HepG2 (cell line): ENCODE data around the gene SCAF8. TPM values are rescaled to one million over a fixed set of nuclear protein-coding genes. Genes with fewer than 3 reads are reported as not detected.
A peak's percentile ranks its signal among the peaks of the same experiment; 100 is the strongest.

Source experiments
- ATAC-seq: fragments of 200-7000 bp; cut with Tn5 transposase; 3 replicates; pipeline ENCODE4 v1.9.1; 2020; ENCODE audit warnings: mild to moderate bottlenecking, moderate library complexity
- BruUV-seq: library from RNA; stranded (reverse); fragments of 400-500 nt; replicated peaks from 2 replicates; lab custom pipeline; 2021; lab: Mats Ljungman, UMichigan
- CTCF ChIA-PET: fragments of 300-600 bp; formaldehyde crosslinking; extraction: SDS; loops from one replicate; lab custom pipeline; 2021; ENCODE audit warnings: low total read pairs, inconsistent platforms, low intra/inter-chr PET ratio; lab: Yijun Ruan, JAX
- POLR2A ChIA-PET: fragments of 350-600 bp; sonication (Branson Sonifier 250); formaldehyde crosslinking; loops from one replicate; lab custom pipeline; 2020; ENCODE audit warnings: antibody characterized with exemption, inconsistent platforms; lab: Yijun Ruan, JAX
- DNase-seq: peaks from one replicate; pipeline ENCODE4 v3.0.0-alpha.2; 2015; ENCODE audit warnings: low spot score
- FAIRE-seq: peaks from 3 replicates; lab custom pipeline; 2011; peaks lifted over from hg19 to GRCh38; lab: Jason Lieb, UNC
- H2AFZ ChIP-seq: one replicate; pipeline ENCODE4 v1.6.1; 2011; ENCODE audit warnings: low read length, inconsistent platforms
- H3K27ac ChIP-seq: fragments of 300-600 bp; 3 replicates; pipeline ENCODE4 v1.8.0; 2011; ENCODE audit warnings: mixed run types, mild to moderate bottlenecking, mixed read lengths, low read length, inconsistent platforms; ENCODE audit not compliant: insufficient read depth; ENCODE audit errors: extremely low read length
- H3K27me3 ChIP-seq, 2 experiments: fragments of 200-600 bp in 1 of 2; 2 replicates in 1 of 2; 3 replicates in 1 of 2; pipeline versions ENCODE4 v1.6.0 to v1.8.0; 2011; ENCODE audit warnings: low read length in 2 of 2, mild to moderate bottlenecking in 2 of 2, moderate library complexity in 2 of 2, inconsistent platforms in 1 of 2; ENCODE audit not compliant: insufficient read depth in 2 of 2, control insufficient read depth in 1 of 2
- H3K36me3 ChIP-seq, 2 experiments: fragments of 200-600 bp in 1 of 2; replicated peaks in 1 of 2; 2 replicates in 1 of 2; 3 replicates in 1 of 2; pipeline versions ENCODE4 v1.5.1 to v1.8.0; 2011; ENCODE audit warnings: low read length in 2 of 2, inconsistent platforms in 1 of 2; ENCODE audit not compliant: insufficient read depth in 2 of 2, control insufficient read depth in 1 of 2
- H3K4me1 ChIP-seq: 2 replicates; pipeline ENCODE4 v1.5.1; 2012; ENCODE audit warnings: low read length, inconsistent platforms; ENCODE audit not compliant: insufficient read depth
- H3K4me2 ChIP-seq: 2 replicates; pipeline ENCODE4 v1.6.0; 2011; ENCODE audit warnings: low read depth, low read length, inconsistent platforms
- H3K4me3 ChIP-seq, 3 experiments: fragments of 200-600 bp in 1 of 3; sonication (generic), shearing (Covaris generic) in 1 of 3; replicated peaks in 1 of 3; 2 replicates each; pipeline ENCODE4 v1.5.1; 2011 to 2016; ENCODE audit warnings: low read length in 3 of 3, inconsistent platforms in 2 of 3, low read depth in 2 of 3, mild to moderate bottlenecking in 2 of 3, control low read depth in 1 of 3, mixed read lengths in 1 of 3; ENCODE audit not compliant: insufficient read depth in 1 of 3
- H3K79me2 ChIP-seq: one replicate; pipeline ENCODE4 v1.6.1; 2011; ENCODE audit warnings: low read length, inconsistent platforms; ENCODE audit not compliant: insufficient read depth
- H3K9ac ChIP-seq: 2 replicates; pipeline ENCODE4 v1.6.0; 2011; ENCODE audit warnings: mild to moderate bottlenecking, low read depth, low read length, inconsistent platforms; ENCODE audit not compliant: insufficient read depth
- H3K9me3 ChIP-seq: 2 replicates; pipeline ENCODE4 v1.5.1; 2012; ENCODE audit warnings: mild to moderate bottlenecking, low read length
- H4K20me1 ChIP-seq: 2 replicates; pipeline ENCODE4 v1.6.0; 2011; ENCODE audit warnings: inconsistent platforms, mild to moderate bottlenecking, low read length, moderate library complexity; ENCODE audit not compliant: insufficient read depth
- ARNT ChIP-seq: fragments of 450-650 bp; IDR thresholded peaks from 2 replicates; pipeline ENCODE4 v1.6.1; 2017
- FOXK2 ChIP-seq: fragments of 450-650 bp; IDR thresholded peaks from 2 replicates; pipeline ENCODE4 v1.6.1; 2016
- GMEB1 ChIP-seq: sonication (generic); formaldehyde crosslinking; IDR thresholded peaks from 2 replicates; pipeline ENCODE4 v1.5.1; 2020; ENCODE audit warnings: missing genetic modification reagents, mild to moderate bottlenecking, borderline replicate concordance
- JARID2 ChIP-seq: sonication (generic); formaldehyde crosslinking; IDR thresholded peaks from 2 replicates; pipeline ENCODE4 v1.8.1; 2023; ENCODE audit warnings: missing genetic modification reagents, inconsistent platforms; ENCODE audit not compliant: insufficient replicate concordance
- ZBTB10 ChIP-seq: sonication (generic); formaldehyde crosslinking; IDR thresholded peaks from 2 replicates; pipeline ENCODE4 v1.4.0; 2020; ENCODE audit warnings: missing genetic modification reagents, borderline replicate concordance
- ZEB1 ChIP-seq: IDR thresholded peaks from 2 replicates; pipeline ENCODE4 v1.6.1; 2012; ENCODE audit warnings: mild to moderate bottlenecking, low read depth, inconsistent platforms; ENCODE audit not compliant: insufficient replicate concordance
- ZNF317 ChIP-seq: sonication (generic); formaldehyde crosslinking; IDR thresholded peaks from 2 replicates; pipeline ENCODE4 v1.5.0; 2020; ENCODE audit warnings: mild to moderate bottlenecking, missing genetic modification reagents
- ZNF501 ChIP-seq: sonication (generic); formaldehyde crosslinking; IDR thresholded peaks from 2 replicates; pipeline ENCODE4 v1.5.1; 2020; ENCODE audit warnings: mild to moderate bottlenecking, moderate library complexity, missing genetic modification reagents
- ZNF564 ChIP-seq: sonication (generic); formaldehyde crosslinking; IDR thresholded peaks from 2 replicates; pipeline ENCODE4 v1.8.1; 2023; ENCODE audit warnings: mild to moderate bottlenecking, missing genetic modification reagents
- WGBS: methylation state at CpG from one replicate; pipeline ENCODE4 v1.1.6; 2017; ENCODE audit warnings: low lambda C conversion rate; 5-methylcytosine and 5-hydroxymethylcytosine counted together
- in situ Hi-C: cut with HindIII; loops from 2 replicates; pipeline ENCODE4 v1.10.0; 2017; ENCODE audit warnings: low pct_unique_long_range_greater_than_20kb; ENCODE audit not compliant: extremely low pct_ligation_motif_present
- intact Hi-C: fragments of 100-400 bp; cut with micrococcal nuclease; formaldehyde crosslinking; loops from one replicate; pipeline ENCODE4 v1.10.0; 2022; ENCODE audit not compliant: unreplicated experiment
- polyA plus RNA-seq, 8 experiments: library from polyadenylated mRNA; depleted of rRNA in 3 of 8; stranded (reverse) in 7 of 8; unstranded in 1 of 8; fragments of >200 nt; fragmentation: Illumina TruSeq in 4 of 8; extraction: Trizol in 4 of 8; gene quantifications; 2 replicates each; pipeline versions ENCODE4 v1.2.1 to v1.2.3, GENCODE V29; 2011 to 2016; ENCODE audit warnings: low read depth in 4 of 8, missing spikeins in 1 of 8, mixed read lengths in 1 of 8; ENCODE audit not compliant: insufficient read depth in 1 of 8
- total RNA-seq, 5 experiments: library from RNA; depleted of rRNA; stranded (reverse); fragments of >200 nt; fragmentation: Illumina TruSeq; extraction: Trizol; gene quantifications; 2 replicates each; pipeline ENCODE4 v1.2.3, GENCODE V29; 2016; ENCODE audit warnings: low read depth in 1 of 5
- TF ChIP-seq, protein P1 (sequence below): IDR thresholded peaks from 2 replicates; pipeline ENCODE4 v1.6.1; 2016; ENCODE audit warnings: low read depth

Gene SCAF8
- total and polyA plus RNA-seq, 2 of the 13 experiments (the other 11 are each of a cell fraction or from before 2014, with no cell fraction given), result 15.3 to 40.8 TPM

- TF ChIP-seq, protein P1, sequence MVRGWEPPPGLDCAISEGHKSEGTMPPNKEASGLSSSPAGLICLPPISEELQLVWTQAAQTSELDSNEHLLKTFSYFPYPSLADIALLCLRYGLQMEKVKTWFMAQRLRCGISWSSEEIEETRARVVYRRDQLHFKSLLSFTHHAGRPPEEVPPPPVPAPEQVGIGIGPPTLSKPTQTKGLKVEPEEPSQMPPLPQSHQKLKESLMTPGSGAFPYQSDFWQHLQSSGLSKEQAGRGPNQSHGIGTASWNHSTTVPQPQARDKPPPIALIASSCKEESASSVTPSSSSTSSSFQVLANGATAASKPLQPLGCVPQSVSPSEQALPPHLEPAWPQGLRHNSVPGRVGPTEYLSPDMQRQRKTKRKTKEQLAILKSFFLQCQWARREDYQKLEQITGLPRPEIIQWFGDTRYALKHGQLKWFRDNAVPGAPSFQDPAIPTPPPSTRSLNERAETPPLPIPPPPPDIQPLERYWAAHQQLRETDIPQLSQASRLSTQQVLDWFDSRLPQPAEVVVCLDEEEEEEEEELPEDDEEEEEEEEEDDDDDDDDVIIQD (CRISPR knock-in tag), result no peak
- no peak for TF ChIP-seq ARNT
- no peak for TF ChIP-seq ZNF501 (CRISPR knock-in tag)
Measured at GRCh38 chr6:154709621-154710020, 23.6 kb upstream of the SCAF8 start (continued).

DNA sequence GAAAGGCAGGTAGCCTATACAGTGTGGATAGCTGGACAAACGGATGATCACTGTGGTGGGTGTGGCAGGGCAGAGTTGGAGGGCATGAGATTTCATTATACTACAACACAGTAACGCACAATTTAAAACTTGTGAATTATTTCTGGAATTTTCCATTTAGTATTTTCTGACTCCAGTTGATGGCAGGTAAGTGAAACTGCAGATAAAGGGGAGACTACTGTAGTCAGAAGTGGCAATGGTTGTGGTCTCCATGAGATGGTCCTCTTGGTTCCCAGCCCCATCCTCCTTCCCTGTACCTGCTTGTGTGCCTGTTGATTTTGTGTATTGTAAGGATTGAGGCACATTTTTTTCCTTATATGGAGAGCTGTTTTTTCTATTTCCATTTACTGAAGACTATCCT is 22.5 kb upstream of the SCAF8 start:
- no peak for ATAC-seq

More for the DNA sequence above, 22.5 kb upstream of the SCAF8 start:
- Histone ChIP-seq H3K9me3 (no peaks in the 10 kb centered on the region), H2AFZ (no peak overlapping the region), H3K9ac (no peak overlapping the region), H3K36me3 (no peaks in the 10 kb centered on the region), H3K4me2 (no peak overlapping the region), H3K27ac (no peak overlapping the region), H3K27me3 (no peaks in the 10 kb centered on the region), H4K20me1 (no peaks in the 10 kb centered on the region), H3K79me2 (no peaks in the 10 kb centered on the region), H3K4me1 (no peaks in the 10 kb centered on the region), H3K4me3 (no peak overlapping the region)
- intact Hi-C loops, result no loop called here
- in situ Hi-C loops, result no loop called here
- ChIA-PET POLR2A (no interaction called here), CTCF (no interaction called here)
- FAIRE-seq (no peak), DNase-seq (no peak)
- no TSS peak for BruUV-seq
- no peak for TF ChIP-seq JARID2 (CRISPR knock-in tag)
- no peak for TF ChIP-seq ZEB1
- no peak for TF ChIP-seq GMEB1 (CRISPR knock-in tag)
- TF ChIP-seq ZBTB10, result no peak
- no peak for TF ChIP-seq FOXK2
- no peak for TF ChIP-seq ZNF564 (CRISPR knock-in tag)
- 0 out of 2 replicates have a peak, but pooled peaks have one; percentile 50 for TF ChIP-seq ZNF317
- 9% methylated on average over 2 of the region's 2 CpGs for WGBS
